Lung (tissue), 12 donors: ENCODE results near the gene C10orf67. TPM values are rescaled to one million over a fixed set of nuclear protein-coding genes. Genes with fewer than 3 reads are reported as not detected.

Source experiments
- ATAC-seq: fragments of 200-7000 bp; cut with Tn5 transposase; one replicate; pipeline ENCODE4 v1.9.1; 2020; ENCODE audit warnings: moderate number of reproducible peaks; ENCODE audit not compliant: insufficient read depth, low FRiP score
- DNase-seq, 3 donors: peaks; one replicate each; pipeline ENCODE4 v3.0.0-alpha.2; 2013 to 2017
- H3K27ac ChIP-seq, 2 donors: one replicate each; pipeline ENCODE4 v1.5.1; 2013; ENCODE audit warnings: mild to moderate bottlenecking in 2 of 2, moderate library complexity in 2 of 2, control low read depth in 1 of 2, inconsistent platforms in 1 of 2, low read depth in 1 of 2, low read length in 1 of 2
- H3K27me3 ChIP-seq, 3 donors: one replicate each; pipeline ENCODE4 v1.5.1; 2013; ENCODE audit warnings: low read length in 2 of 3; ENCODE audit not compliant: control insufficient read depth in 3 of 3, insufficient read depth in 3 of 3
- H3K36me3 ChIP-seq, 4 donors: one replicate each; pipeline ENCODE4 v1.5.1; 2013; ENCODE audit warnings: low read length in 4 of 4, mild to moderate bottlenecking in 1 of 4, moderate library complexity in 1 of 4; ENCODE audit not compliant: control insufficient read depth in 4 of 4, insufficient read depth in 4 of 4
- H3K4me1 ChIP-seq, 5 donors: one replicate each; pipeline ENCODE4 v1.5.1; 2013; ENCODE audit warnings: low read length in 5 of 5, mild to moderate bottlenecking in 2 of 5, moderate library complexity in 1 of 5; ENCODE audit not compliant: control insufficient read depth in 5 of 5, insufficient read depth in 5 of 5
- H3K4me3 ChIP-seq: one replicate; pipeline ENCODE4 v1.5.1; 2013; ENCODE audit warnings: mild to moderate bottlenecking, control low read depth, moderate library complexity
- H3K9ac ChIP-seq, 2 donors: one replicate each; pipeline ENCODE4 v1.5.1; 2013; ENCODE audit warnings: low read length in 2 of 2, control low read depth in 1 of 2; ENCODE audit not compliant: insufficient read depth in 1 of 2
- H3K9me3 ChIP-seq, 4 donors: one replicate each; pipeline ENCODE4 v1.5.1; 2013; ENCODE audit warnings: low read length in 3 of 4, mild to moderate bottlenecking in 1 of 4, moderate library complexity in 1 of 4; ENCODE audit not compliant: control insufficient read depth in 4 of 4, insufficient read depth in 3 of 4
- WGBS, 2 donors: extraction: QIAGEN DNeasy Blood & Tissue Kit; methylation state at CpG; one replicate each; pipeline ENCODE4 v1.1.7; 2013; 5-methylcytosine and 5-hydroxymethylcytosine counted together
- polyA plus RNA-seq, 2 donors: library from polyadenylated mRNA; stranded (reverse); fragments of 200-250 nt; gene quantifications; one replicate each; pipeline ENCODE4 v1.2.1, GENCODE V29; 2013
- total RNA-seq, 2 donors: library from RNA; depleted of rRNA in 1 of 2; stranded (reverse); fragments of >200 nt in 1 of 2; gene quantifications; one replicate each; pipeline ENCODE4 v1.2.1, GENCODE V29; 2014 to 2021
- TF ChIP-seq, protein P1 (sequence below): IDR thresholded peaks from 2 replicates; pipeline ENCODE4 v1.5.1; 2012; ENCODE audit warnings: mild to moderate bottlenecking; ENCODE audit errors: control extremely low read depth, extremely low read depth
- donor health status: control.
- donor health status: control.
- donor health status: Bipolar disorder and iron deficiency.
- donor health status: healthy.
- donor health status: DM: yes; HTN: yes; CAD: no.

The C10orf67 gene
- total and polyA plus RNA-seq, 4 donors = 0.33 to 2.3 (median 0.91) TPM

GRCh38 chr10:23174977-23175512 is 169.6 kb downstream of the C10orf67 start:
- peaks cover 45 to 83% (median 65%) of the 10 kb centered on the region in 3 donors for H3K27me3 ChIP-seq
- H3K9ac ChIP-seq = no peak overlapping the region
- no peaks in the 10 kb centered on the region for H3K36me3 ChIP-seq
- TF ChIP-seq, protein P1, sequence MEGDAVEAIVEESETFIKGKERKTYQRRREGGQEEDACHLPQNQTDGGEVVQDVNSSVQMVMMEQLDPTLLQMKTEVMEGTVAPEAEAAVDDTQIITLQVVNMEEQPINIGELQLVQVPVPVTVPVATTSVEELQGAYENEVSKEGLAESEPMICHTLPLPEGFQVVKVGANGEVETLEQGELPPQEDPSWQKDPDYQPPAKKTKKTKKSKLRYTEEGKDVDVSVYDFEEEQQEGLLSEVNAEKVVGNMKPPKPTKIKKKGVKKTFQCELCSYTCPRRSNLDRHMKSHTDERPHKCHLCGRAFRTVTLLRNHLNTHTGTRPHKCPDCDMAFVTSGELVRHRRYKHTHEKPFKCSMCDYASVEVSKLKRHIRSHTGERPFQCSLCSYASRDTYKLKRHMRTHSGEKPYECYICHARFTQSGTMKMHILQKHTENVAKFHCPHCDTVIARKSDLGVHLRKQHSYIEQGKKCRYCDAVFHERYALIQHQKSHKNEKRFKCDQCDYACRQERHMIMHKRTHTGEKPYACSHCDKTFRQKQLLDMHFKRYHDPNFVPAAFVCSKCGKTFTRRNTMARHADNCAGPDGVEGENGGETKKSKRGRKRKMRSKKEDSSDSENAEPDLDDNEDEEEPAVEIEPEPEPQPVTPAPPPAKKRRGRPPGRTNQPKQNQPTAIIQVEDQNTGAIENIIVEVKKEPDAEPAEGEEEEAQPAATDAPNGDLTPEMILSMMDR = no peak
- no peak overlapping the region for H3K27ac ChIP-seq
- H3K4me3 ChIP-seq = no peak overlapping the region
- WGBS, 2 donors = 10 to 18% methylated on average over 14 of the region's 14 CpGs
- peaks cover 0 to 16% (median 0%) of the 10 kb centered on the region in 4 donors for H3K9me3 ChIP-seq
- peaks cover 0 to 11% (median 0%) of the 10 kb centered on the region in 5 donors for H3K4me1 ChIP-seq
- no peak for ATAC-seq
- no peak for DNase-seq

DNA sequence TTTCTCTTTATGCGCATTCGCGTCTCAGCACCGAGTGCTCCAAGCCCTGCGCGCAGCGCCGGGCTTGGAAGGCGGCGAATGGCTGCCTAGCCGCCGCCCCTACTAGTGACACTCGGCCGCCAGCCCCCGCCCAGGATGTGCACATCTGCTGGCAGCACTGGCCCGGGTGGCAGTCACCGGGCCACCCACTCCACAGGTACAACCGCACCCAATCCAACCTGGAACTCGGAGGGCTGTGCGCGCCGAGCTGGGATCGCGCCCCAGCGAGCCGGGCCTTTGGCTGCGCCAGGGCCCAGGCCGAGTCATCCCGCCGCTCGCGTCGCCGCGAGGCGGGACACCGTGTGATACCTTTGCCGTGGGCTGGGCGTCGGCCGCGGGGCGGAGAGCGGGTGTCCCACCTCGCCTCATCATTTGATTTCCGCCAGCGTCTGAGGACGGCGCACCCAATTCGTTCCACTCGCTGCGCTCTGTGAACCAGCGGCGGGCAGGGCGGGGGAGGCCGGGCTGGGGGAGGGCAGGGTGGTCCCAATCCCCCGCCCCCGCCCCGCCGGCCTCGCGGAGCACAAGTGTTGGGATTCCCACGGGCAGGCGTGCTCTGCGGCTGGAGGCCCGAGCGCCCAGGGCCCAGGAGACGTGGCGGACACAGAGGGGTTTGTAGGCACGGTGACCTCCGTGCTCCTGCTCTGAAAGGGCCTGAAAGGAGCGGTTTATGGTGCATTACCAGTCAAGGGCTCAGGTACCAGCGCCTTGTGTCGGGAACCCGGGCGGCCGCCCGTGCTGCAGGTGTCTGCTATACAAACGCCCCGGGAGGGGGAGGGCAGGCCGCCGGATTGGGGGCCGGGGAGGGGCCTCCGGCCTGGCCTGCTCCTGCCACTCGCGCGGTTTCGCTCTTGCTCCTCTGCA is 170.3 kb downstream of the C10orf67 start:
- ATAC-seq = no peak
- DNase-seq = no peak
- Histone ChIP-seq H3K27ac (no peak overlapping the region), H3K4me3 (no peak overlapping the region), H3K36me3 (no peaks in the 10 kb centered on the region), H3K9ac (no peak overlapping the region), H3K27me3 (peaks cover 45 to 83% (median 62%) of the 10 kb centered on the region in 3 donors), H3K9me3 (peaks cover 0 to 16% (median 0%) of the 10 kb centered on the region in 4 donors), H3K4me1 (peaks cover 0 to 11% (median 0%) of the 10 kb centered on the region in 5 donors)
- TF ChIP-seq, protein P1 = no peak
- 3% methylated on average over 78 to 88 of the region's 88 CpGs for WGBS, 2 donors

DNA sequence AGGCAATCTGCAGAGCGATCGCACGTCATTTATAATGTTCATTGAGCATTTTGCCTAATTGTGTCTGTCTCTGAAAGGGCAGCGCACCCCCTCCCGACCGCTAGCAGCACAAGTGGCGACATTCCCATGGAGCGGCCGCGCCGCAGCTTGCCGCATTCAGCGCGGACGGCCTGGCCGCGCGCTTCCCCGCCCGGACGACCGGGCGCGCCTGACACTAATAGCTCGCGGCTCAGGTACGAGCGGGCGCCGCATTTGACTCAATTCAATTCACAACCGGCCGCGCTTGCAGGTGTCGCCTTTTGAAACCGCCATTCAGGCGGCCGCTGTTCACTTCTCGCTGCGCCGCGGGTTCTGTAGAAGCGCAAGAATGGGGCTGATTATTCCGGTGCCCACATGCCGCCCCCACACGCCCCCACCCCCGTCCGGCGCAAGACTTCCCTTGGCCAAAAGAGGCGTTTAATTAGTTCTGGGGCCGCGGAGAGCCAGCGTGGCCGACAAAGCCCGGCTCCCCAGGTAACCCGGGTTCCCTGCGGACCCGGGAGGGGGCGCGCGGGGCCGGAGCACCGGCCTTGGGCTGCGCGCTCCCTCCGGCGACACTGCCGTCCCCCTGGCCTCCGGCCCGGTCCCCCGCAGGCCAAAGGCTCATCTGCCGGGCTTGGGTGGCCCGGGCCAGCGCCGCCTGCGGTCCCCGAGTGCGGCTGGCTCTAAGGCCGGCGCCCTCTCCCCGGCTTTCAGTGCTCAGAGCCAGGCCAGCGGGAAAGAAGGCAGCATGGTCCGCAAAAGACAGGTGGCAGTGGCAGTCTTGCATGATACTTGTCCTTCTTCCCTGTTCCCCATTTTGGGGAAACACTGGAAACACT is 171.2 kb downstream of the C10orf67 start:
- Histone ChIP-seq H3K9me3 (peaks cover 0 to 12% (median 0%) of the 10 kb centered on the region in 4 donors), H3K4me1 (peaks cover 0 to 11% (median 0%) of the 10 kb centered on the region in 5 donors), H3K36me3 (no peaks in the 10 kb centered on the region), H3K27ac (no peak overlapping the region), H3K9ac (no peak overlapping the region), H3K4me3 (no peak overlapping the region), H3K27me3 (peaks cover 39 to 81% (median 63%) of the 10 kb centered on the region in 3 donors)
- WGBS, 2 donors = 1 to 3% methylated on average over 72 to 82 of the region's 82 CpGs
- TF ChIP-seq, protein P1 = no peak
- ATAC-seq (no peak), DNase-seq (no peak)
